ENCODE measurements around the gene BTBD9.

DNA sequence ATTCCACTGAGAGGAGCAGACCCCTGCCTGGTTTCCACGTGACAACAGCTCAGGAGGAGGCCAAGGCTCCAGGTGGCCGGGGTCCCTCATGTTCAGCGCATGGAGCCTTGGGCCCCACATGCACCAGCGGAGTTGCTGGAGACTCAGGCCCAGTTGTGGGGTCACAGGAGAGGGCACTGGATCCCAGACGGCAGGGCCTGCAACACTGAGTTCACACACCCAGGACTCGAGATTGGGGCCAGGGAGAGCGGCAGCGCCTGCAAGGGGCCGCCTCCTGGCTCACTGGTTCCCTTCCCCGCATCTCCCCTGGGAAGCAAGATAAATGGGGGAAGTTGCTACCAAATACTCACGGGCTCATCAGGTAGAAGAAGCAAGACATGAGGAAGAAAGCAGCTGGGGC lies 472.1 kb downstream of the BTBD9 start:
- TF ChIP-seq, protein P1, sequence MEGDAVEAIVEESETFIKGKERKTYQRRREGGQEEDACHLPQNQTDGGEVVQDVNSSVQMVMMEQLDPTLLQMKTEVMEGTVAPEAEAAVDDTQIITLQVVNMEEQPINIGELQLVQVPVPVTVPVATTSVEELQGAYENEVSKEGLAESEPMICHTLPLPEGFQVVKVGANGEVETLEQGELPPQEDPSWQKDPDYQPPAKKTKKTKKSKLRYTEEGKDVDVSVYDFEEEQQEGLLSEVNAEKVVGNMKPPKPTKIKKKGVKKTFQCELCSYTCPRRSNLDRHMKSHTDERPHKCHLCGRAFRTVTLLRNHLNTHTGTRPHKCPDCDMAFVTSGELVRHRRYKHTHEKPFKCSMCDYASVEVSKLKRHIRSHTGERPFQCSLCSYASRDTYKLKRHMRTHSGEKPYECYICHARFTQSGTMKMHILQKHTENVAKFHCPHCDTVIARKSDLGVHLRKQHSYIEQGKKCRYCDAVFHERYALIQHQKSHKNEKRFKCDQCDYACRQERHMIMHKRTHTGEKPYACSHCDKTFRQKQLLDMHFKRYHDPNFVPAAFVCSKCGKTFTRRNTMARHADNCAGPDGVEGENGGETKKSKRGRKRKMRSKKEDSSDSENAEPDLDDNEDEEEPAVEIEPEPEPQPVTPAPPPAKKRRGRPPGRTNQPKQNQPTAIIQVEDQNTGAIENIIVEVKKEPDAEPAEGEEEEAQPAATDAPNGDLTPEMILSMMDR (IDR thresholded peaks at IDR 0.05): no peak
- no peak for TF ChIP-seq POLR2A (IDR thresholded peaks at IDR 0.05)
